NCI-H748 (cell line): ENCODE data around the gene EXPH5.

Experiments used
- DNase-seq: peaks from one replicate; lab custom pipeline; 2025; ENCODE audit not compliant: unreplicated experiment; lab: John Stamatoyannopoulos, UW

The EXPH5 gene

DNA sequence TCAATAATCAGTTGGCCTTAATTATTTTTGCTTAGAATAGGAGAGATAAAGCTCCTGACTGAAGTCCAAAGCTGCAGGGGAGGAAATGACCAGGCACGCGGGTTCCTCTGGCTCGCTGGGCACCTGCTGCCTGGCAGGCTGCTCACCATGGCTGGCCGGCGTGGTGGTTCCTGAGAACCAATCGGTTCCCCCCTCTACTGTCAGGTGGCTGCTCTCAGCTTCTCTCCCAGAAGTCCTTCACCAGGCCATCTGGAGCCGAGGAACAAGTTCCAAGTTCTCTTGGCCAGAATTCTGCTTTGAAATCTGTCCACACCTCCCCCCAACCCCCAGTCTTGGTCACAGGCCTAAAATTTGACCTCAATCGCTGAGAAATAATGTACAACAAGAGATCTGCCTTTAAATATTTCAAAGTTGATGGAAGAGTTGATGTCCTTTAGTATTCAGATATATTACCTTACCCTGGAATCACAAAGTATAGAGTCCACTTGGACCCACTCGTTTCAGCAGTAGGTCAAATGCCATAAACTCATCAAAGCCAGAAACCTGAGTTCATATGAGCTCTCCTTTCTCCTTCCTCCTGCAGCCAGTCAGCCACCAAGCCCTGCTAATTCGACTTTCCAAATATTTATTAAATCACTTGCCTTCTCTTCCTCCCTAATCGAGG is 25.2 kb downstream of the EXPH5 start:
- no peak for DNase-seq

DNA sequence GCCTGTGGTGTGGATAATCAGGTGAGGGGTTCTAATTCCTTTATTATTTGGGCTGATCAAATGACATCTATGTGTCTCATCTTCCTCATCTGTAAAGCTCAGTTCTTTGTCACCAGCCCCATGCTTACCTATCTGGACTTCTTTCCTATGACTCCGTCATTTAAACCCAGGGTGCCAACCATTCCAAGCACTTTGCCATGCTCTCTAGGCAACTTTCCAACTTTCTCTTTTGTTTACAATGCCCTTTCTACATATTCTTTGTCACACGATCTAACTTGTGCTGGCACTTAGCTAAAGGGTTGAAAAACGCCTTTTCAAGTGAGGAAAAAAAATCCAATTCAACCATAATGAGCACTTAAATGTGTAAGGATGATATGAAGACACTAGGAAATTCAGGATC is 27.9 kb downstream of the EXPH5 start:
- no peak for DNase-seq

DNA sequence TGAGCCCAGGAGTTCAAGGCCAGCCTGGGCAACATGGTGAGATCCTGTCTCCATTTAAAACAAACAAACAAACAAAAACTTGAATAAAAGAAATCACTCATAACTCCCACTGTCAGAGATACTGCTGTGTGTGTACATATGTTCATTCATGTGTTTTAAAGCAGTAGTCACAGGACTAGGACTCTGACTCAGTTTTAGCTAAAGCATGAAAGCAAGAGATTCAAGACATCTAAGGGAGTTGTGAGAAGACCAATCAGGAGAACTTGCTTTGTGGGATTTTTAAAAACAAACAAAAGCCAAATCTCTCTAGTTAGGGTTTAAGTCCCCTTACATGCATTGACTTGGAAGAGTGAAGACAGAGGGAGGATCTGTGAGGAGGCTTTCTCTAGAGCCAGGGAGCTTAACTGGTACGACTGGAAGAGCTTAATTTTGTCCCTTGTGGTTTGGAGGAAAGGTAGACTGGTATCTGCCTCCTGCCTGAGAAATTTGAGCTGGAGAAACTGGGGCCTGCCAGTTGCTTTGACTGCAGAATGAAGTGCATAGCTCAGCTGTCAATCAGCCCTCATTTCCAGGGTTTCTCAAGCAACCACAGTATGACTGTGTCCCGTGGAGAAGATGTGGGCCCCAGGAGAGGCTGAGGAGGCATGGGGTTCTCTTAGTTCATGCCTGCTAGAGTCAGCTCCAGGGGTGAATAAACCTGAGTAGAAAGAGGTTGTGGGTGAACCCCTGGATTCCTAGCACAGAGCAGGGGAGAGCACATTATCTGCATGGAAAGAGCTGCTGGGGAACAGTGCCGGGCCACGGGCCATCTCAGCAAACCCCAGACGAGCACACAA is 30.6 kb downstream of the EXPH5 start:
- no peak for DNase-seq

DNA sequence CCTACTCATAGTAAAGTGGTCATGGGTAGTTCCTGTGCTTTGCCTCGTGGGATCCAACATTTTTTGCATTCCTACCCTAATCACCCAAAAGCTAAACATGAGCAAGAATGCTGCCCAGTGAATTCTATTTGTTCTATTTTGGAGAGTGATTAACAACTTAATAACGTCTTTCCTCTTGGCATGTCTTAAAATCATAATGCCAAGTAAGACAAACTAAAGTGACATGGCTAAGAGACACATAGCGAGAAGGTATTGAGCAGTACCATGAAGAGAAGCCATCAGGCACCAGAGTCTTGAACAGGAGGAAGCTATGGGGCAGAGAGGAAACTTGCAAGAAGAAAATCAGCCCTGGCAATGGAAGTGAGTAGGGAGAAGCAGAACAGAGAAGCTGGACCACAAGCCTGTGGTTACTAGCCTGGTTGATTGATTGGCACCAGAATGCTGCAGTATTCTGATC is 32.0 kb downstream of the EXPH5 start:
- no peak for DNase-seq

DNA sequence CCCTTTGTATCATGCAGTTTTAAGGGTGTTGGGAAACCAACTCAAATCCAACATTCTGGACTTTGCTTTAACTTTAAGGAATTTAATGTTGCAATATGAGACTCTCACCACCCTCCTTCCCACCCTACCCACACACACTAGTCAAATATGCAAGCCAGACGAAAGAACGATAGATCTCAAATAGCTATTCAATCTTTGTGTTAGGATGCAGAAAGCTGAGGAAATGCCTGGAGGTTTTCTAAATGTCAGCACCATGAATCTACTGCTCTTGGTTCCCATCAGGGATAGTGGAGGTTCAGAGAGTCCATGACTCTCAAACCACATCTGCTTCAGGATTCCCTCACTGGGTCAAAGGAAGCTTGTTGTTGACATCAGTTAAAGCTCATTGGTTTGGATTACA is 33.7 kb downstream of the EXPH5 start:
- no peak for DNase-seq

DNA sequence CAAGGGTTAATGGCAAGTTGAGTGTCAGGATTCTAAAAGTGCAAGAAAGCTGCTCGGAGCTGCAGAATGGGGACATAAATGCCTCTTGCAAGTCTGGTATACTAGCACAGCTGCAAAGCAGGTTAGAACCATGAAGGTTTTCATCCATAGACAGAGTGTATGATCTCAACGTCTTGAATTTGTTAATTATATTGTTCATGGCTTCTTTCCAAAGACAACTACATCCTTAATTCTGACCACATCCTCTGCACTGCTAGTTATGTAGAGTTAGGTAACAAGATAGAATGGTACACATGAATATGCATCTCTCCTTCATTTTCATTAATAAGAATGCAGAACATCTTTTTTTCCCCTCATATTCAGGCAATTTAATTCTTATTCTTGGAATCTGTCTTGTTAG is 34.2 kb downstream of the EXPH5 start:
- DNase-seq: no peak

DNA sequence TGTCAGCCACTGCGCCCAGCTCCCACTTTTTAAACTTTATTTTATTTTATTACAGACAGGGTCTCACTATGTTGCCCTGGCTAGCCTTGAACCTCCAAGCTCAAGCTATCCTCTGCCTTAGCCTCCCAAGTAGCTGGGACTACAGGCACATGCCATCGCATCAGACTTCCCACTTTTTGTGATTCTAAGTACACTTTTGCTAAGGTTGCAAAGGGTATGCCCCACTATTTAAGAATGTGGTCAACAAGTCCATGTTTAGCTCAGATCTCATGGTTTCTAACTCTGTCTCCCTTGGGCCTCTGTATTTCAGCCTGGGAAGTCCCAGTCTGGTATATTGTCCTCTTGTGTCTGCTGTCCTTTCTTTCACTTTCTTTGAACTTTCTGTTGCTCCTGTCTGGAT is 35.3 kb downstream of the EXPH5 start:
- DNase-seq: no peak

DNA sequence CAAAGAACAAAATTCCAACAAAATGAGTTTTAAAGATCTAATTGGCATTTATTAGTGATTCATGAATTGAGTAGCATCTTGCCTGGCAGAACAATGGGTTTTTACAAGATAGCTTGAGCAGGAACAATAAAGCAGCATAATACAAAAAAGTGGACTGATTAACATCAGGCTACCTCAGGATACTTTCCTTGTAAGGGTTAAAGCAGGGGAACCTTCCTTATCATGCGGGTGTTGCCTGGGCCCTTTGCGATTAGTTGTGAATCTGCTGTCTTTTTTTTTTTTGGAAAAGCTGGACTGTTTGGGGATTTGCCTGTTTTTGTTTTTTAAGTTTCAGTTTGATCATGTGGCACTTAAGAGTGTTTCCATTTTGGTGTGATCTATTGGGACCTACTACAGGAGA is 37.5 kb downstream of the EXPH5 start:
- no peak for DNase-seq

DNA sequence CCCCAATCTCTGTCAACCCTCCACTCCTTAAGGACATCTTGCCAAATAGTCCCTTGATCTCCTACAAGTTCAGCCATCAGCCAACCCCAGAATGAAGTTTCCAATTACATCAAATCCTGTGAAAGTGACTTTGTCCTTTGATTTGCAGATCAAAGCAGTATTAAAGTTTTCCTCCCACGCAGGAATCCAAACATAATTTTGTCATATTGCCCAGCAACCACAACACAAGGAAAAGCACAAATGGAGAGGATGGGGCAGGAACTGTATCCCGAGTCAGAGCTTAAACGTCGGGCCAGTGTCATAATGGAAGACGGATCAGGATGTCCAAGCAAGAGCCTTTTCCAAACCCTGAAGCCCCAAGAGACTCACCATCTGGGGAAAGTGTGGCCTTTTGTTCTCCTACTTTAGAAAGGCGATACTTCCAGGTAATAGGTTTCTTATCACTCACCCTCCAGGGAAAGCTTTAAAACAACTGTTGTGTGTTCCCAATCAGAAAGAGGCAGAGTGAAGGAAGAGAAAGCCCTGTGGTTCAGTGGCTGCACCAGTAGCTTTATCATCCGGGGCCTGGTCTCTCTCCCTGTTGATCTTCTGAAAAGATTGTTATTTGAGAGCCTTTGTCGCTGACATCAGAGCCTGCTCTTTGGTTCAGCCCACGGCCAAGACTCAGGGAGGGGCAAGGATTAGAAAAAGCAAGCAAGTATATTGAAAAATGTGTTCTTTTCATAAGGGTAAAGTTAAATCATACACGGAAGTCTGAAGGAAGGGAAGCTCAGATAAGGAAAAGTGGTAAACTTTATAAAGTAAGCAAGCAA is 41.7 kb downstream of the EXPH5 start:
- DNase-seq: no peak

DNA sequence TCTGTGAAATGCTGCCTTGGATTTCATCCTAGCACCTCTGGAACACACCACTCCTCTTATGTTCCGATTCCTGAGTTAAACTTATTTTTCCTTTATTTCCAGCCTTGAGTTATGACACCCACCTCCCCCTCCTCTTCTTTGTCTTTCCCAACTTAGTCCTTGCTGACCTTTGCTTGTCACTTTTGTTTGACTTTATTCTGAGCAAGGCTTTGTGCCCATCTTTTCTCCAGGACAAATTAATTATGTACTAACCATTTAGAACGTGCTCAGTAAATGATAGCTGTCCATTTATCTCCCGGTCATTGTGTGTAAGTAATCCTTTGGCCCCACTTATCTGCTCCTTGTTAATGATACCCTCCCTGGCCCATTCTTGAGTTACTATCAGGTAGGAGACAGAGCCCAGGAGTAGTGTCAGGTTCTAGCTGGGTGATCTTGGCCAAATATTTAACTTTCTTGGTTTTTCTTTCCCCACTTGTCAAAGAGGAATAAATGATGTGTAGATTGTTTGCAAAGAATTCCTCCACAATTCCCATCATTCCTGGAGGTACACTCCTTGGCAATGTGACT is 44.2 kb downstream of the EXPH5 start:
- no peak for DNase-seq

DNA sequence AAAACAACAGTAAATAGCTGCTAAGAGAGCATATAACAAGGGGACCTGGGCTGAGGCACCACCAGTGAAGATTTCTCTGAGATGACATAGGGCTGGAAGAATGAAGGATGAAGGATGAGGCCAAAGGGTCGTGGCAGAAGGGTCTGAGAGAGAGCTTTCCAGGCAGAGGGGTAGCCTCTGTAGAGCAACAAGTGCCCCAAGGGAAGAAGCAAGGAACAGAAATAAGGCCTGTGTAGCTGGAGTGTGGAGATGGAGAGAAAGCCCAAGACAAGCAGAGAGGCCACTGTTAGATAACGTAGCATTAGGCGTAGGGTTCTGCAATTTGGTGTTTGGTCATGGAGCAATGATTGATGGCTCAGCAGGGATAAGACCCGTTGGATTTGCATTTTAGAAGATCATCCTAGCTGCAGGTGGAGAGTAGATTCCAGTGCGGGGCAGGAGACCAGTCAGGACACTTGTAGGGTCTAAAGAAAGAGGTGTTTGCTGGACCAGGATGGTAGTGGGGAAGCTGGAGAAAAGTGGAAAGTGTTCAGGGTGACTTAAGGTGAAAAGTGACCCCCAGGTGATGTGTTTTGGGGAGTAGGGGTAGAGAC is 47.6 kb downstream of the EXPH5 start:
- DNase-seq: no peak

DNA sequence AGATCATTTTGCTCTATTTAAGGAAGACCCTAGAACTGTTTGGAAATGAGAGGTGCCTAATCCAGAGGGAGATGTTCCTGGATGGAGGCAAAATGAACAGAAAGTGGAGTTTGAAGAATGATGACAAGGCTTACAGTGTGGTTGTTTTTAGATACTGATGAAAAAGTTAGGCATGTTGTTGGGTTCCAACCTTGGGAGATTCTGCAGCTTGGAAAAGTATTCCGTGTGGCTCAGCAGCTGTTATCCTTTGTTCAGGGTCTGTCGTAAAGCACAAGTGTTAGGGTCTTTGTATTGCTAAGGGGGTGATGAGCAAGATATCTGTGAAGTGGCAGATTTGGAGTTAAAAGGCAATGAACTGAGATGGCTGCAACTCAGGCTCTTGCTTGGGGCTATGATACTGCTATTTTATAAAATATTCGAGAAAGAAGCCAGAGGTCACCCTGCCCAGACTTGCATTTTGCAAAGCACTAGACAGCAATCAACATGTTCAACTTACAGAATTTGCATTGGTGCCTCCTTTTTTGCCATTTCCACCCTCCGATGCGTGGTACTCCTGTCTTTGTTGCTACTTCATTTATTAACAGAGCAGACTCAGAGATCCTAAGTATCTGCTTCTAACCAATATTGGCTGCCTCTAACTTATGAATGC is 50.1 kb downstream of the EXPH5 start:
- no peak for DNase-seq

DNA sequence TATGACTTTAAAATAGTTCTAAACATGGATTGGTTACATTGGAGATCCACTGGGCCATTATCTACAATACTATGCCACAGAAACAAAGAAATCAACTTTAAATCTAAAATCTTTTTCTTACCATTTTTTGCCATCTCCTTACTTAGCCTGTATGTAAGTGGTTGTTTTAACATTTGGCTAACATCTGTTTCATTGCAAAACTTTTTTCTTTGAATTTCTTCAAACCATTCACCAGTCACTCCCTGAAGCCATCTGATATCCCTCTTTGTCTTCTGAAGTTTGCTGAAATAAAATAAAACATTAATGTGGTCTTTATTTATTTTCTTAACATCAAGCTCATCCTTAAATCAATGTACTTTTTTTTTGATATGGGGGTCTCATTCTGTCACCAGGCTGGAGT is 52.0 kb downstream of the EXPH5 start:
- DNase-seq: no peak

DNA sequence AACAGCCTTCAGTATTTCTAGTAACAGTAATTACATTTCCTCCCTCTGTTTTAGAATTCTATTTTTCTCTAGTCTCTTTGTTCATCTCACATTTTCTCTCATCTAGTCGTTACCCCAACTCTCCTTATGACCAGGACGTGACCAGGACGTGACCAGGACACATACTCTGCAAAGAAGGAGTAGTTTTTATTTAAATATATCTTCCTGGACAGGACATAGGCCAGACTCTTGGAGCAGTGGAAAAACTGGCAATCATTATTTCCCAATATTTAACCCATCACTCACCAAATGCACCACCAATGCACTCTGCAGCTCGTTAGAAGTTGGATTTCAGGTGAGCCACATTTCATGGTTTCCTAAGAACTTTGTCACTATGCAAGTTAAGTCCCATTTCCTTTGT is 55.1 kb downstream of the EXPH5 start:
- DNase-seq: no peak

DNA sequence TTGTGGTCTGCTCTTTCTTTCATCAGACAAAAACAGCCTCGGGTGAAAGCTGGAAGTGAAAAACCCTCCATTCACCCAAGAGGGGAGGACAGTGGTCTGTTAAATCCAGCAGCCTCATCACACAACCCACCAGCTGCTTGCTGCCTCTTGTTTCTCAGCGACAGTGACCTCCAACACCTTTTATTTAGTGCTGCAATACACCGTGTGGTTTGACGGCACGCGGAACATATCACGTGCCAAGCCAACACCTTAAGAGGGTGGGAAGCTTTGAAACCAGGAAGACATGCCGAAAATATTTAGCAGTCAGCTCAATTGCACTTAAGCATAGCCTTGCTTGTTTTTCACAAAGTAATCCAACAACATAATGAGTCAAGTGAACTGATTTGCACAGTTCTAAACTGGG is 55.5 kb downstream of the EXPH5 start:
- no peak for DNase-seq

DNA sequence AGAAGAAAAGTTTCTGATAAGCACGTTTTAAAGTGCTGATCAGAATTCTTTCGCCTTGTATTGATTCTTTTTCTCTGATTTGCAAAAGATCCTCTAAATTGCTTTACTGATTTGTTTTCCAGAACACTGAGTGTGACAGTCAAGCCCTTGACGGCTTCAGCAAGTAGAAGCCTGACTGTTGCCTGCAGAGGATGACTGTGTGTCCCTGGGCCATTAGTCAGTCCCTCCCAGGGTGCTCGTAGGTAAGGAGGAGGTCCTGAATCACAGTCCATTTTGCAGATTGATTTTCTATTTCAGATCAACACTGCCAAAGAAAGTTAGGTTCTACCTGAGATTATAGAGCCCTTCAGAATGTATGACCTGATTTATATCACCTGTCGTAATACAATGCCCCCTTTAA is 56.8 kb downstream of the EXPH5 start:
- DNase-seq: no peak

DNA sequence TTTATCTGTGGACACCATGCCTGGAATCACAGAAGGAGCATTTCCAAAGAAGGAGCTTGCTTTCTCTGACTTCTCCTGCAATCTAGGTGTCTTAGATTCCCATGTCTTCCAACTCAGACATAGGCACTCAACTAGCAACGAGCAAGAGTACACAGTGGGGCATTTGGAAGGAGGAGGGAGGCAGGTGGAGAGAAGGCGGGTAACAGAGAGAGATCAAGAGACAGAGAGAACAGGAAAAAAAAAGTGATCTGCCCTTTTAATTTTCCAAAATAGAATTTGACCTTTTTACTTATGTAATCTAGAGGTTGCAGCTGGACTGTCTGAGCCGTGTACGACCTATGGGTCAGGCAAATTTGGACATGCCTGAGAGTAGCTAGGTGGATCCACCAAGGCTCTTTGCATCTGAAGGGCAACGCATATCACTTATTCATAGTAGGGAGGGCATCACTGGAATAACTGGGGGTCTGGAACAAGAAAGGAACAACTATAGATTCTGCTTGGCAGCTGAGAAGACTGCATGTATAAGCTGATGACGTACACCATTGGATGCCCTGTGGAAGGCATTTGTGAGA is 58.1 kb downstream of the EXPH5 start:
- no peak for DNase-seq

DNA sequence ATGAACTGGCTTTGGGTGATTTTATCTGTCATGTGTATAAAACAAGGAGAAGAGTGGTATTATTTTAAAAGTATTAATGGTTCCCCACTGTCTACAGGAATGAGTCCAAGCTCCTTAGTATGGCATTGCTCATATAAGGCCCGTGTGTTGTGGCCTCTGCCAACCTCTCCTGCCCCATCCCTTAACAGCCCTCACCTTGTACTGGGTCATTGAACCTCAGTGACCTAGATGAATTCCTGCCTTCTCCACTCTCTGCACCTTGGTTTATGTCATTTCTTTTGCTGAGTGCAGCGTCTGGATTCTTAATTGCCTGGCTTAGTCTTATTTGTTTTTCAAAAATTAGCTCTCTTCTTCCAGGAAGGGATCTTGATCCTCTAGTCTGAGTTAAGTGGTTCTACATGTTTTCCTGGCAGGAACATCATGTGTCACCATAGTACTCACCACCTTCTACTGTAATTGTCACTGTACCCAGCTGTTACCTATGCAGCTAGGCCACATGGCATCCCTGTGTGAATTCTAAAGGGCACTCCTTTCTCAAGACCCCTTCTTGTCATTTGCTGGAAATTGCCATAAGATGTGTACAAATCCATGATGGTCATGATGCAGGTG is 59.2 kb downstream of the EXPH5 start:
- DNase-seq: no peak

DNA sequence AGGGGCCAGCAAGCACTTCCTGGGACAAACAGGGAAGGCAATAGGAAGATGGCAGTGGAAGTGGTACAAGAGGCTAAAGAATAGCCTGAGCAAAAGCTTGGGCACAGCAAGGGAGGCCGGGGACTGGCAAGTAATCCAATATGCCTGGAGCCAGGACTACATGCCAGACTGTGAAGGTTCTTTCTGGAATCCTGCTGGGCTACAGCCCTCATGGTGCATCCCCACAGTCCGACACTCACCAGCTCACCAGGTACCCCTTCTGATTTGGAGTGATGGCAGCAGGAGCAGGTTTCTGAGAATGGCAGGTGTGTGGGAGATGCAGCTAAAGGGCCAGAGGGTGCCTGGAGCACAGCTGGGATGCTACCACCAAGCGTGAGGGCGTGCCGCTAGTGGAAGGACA is 63.1 kb downstream of the EXPH5 start:
- DNase-seq: no peak

DNA sequence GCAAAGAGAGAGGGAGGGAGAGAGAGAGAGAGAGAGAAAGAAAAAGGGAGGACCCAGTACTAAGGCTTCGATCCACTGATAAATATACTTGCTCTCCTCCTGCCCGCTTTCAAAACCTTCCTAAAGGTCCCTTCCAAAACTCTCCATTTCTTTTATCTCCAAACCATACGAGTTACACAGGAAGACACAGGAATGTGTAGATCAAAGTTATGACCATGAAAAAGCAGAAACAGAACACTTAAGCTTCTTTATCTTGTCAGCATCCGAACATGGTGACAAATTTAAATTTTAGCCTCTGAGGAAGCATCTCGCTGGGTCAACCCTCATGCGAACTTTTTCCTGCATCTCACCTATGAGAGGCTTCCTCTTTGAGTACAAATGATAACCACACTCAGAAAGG is 66.2 kb downstream of the EXPH5 start:
- DNase-seq: no peak
